ENCODE data around the gene EIF1.

DNA sequence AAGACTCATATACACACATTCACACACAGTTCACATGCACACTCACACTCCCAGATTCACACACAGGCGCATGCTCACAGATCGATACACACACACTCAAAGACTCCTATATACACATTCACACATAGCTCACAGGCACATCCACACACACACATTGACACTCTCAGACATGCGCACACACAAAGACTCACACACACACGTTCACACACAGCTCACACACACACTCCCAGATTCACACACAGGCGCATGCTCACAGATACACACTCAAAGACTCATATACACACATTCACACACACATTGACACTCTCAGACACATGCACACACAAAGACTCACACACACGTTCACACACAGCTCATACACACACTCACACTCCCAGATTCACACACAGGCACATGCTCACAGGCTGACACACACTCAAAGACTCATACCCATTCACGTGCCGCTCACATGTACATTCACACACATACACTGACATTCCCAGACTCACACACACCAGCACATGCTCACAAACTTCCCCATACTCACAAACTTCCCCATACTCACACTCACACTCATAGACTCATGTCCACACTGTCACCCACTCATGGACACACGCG lies 38.7 kb upstream of the EIF1 start:
- TF ChIP-seq CTCF (IDR thresholded peaks at IDR 0.05 in 2 of 3, conservative IDR thresholded peaks at IDR 0.05 in 1 of 3; ENCODE audit: borderline replicate concordance in 1 of 3, insufficient read depth in 1 of 3, low read depth in 2 of 3, low read length in 2 of 3) (no peak), POLR2A (IDR thresholded peaks at IDR 0.05; ENCODE audit: borderline replicate concordance, extremely low read depth, insufficient read depth, insufficient read length) (no peak), POLR2AphosphoS5 (IDR thresholded peaks at IDR 0.05; ENCODE audit: low read depth, low read length) (no peak), JUND (IDR thresholded peaks at IDR 0.05) (no peak), EZH2 (IDR thresholded peaks at IDR 0.05) (no peak), EZH2phosphoT487 (IDR thresholded peaks at IDR 0.05; ENCODE audit: borderline replicate concordance) (no peak), MAX (IDR thresholded peaks at IDR 0.05) (no peak)
- TF ChIP-seq, protein P1, sequence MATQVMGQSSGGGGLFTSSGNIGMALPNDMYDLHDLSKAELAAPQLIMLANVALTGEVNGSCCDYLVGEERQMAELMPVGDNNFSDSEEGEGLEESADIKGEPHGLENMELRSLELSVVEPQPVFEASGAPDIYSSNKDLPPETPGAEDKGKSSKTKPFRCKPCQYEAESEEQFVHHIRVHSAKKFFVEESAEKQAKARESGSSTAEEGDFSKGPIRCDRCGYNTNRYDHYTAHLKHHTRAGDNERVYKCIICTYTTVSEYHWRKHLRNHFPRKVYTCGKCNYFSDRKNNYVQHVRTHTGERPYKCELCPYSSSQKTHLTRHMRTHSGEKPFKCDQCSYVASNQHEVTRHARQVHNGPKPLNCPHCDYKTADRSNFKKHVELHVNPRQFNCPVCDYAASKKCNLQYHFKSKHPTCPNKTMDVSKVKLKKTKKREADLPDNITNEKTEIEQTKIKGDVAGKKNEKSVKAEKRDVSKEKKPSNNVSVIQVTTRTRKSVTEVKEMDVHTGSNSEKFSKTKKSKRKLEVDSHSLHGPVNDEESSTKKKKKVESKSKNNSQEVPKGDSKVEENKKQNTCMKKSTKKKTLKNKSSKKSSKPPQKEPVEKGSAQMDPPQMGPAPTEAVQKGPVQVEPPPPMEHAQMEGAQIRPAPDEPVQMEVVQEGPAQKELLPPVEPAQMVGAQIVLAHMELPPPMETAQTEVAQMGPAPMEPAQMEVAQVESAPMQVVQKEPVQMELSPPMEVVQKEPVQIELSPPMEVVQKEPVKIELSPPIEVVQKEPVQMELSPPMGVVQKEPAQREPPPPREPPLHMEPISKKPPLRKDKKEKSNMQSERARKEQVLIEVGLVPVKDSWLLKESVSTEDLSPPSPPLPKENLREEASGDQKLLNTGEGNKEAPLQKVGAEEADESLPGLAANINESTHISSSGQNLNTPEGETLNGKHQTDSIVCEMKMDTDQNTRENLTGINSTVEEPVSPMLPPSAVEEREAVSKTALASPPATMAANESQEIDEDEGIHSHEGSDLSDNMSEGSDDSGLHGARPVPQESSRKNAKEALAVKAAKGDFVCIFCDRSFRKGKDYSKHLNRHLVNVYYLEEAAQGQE (IDR thresholded peaks at IDR 0.05; ENCODE audit: low read depth), result no peak

Data from HCT116 (cell line).